Spinal cord (tissue), 10 donors: ENCODE measurements around the gene THSD4. TPM values are rescaled to one million over a fixed set of nuclear protein-coding genes. Genes with fewer than 3 reads are reported as not detected.
A peak's percentile ranks its signal among the peaks of the same experiment; 100 is the strongest.

Experiments used
- DNase-seq, 6 donors: peaks; one replicate each; pipeline versions ENCODE4 v3.0.0 to v3.0.0-alpha.2; 2013 to 2015; ENCODE audit warnings: low spot score in 6 of 6, low read depth in 4 of 6
- H3K27ac ChIP-seq: one replicate; pipeline ENCODE4 v1.5.1; 2013; ENCODE audit warnings: low read depth, low read length, control low read depth
- H3K27me3 ChIP-seq: one replicate; pipeline ENCODE4 v1.6.1; 2013; ENCODE audit warnings: low read length; ENCODE audit not compliant: control insufficient read depth, insufficient read depth
- H3K36me3 ChIP-seq: one replicate; pipeline ENCODE4 v1.6.1; 2013; ENCODE audit warnings: low read length; ENCODE audit not compliant: control insufficient read depth, insufficient read depth
- H3K4me1 ChIP-seq: one replicate; pipeline ENCODE4 v1.6.1; 2013; ENCODE audit warnings: low read length; ENCODE audit not compliant: control insufficient read depth, insufficient read depth
- H3K4me3 ChIP-seq: one replicate; pipeline ENCODE4 v1.5.1; 2013; ENCODE audit warnings: low read depth, low read length, control low read depth
- H3K9me3 ChIP-seq: one replicate; pipeline ENCODE4 v1.6.1; 2013; ENCODE audit warnings: low read length; ENCODE audit not compliant: control insufficient read depth, insufficient read depth
- WGBS: methylation state at CpG from one replicate; pipeline ENCODE4 v1.1.5; 2013; ENCODE audit warnings: missing lambda C conversion rate; ENCODE audit not compliant: insufficient coverage; 5-methylcytosine and 5-hydroxymethylcytosine counted together
- polyA plus RNA-seq, 2 donors: library from polyadenylated mRNA; unstranded; fragments of 120-200 nt; gene quantifications; one replicate each; pipeline ENCODE4 v1.2.1, GENCODE V29; 2013; ENCODE audit not compliant: insufficient read length in 2 of 2
- total RNA-seq, 2 donors: library from RNA; depleted of rRNA in 1 of 2; stranded (reverse); fragments of 120-200 nt in 1 of 2; fragments of >200 nt in 1 of 2; gene quantifications; one replicate each; pipeline versions ENCODE4 v1.2.3 to v1.2.4, GENCODE V29; 2013 to 2014
- donor health status: healthy.

Gene THSD4
- total and polyA plus RNA-seq, 4 donors, result 18.2 to 127 (median 63.2) TPM

DNA sequence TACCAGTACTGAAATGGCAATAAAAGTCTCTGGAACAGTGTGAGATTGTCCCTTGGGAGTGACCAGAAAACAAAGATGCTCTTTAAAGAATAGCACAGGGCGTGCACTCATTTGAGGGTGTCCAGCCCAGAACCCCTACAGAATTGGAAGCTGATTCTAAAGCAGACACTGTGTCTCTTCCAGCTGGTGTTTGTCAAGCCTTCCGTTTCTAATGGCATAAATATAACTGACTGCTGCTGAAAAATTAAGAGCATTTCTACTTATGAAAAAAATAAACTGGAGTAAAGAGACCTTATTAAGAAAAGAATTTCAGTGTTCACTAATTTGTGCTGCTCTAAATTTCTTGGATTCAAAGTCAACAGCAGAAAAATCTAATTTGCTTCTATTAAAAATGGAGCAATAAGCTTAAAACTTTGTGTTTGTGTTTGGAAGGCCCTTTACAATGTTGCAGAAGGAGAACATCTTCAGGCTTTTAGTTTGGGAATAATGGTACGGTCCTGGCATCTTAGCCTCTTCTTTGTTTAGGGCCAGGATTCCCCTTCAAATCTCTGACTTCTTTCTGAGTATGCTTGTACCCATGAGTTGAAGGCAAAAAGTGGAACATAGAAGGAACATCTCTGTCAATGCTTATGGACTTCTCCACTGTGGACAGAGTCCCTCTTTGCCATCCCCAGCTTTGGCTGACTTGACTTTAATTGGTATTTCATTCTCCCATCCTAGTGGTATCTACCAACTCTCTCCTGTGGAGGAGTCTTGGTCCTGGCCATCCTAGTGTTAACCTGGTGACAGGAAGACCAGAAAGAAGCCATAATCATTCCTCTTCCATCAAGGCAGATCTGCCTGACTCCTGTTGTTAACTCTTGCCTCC is 65.9 kb downstream of the THSD4 start:
- WGBS, result 71% methylated on average over 2 of the region's 3 CpGs
- Histone ChIP-seq H3K4me3 (no peak overlapping the region), H3K9me3 (no peaks in the 10 kb centered on the region), H3K36me3 (no peaks in the 10 kb centered on the region), H3K27me3 (no peaks in the 10 kb centered on the region), H3K4me1 (no peaks in the 10 kb centered on the region), H3K27ac (no peak overlapping the region)
- DNase-seq, result no peak

GRCh38 chr15:71182522-71182921 is 67.3 kb downstream of the THSD4 start:
- H3K4me3 ChIP-seq, result no peak overlapping the region
- H3K36me3 ChIP-seq, result no peaks in the 10 kb centered on the region
- H3K27me3 ChIP-seq, result no peaks in the 10 kb centered on the region
- no peak for DNase-seq
- H3K9me3 ChIP-seq, result no peaks in the 10 kb centered on the region
- no peak overlapping the region for H3K27ac ChIP-seq
- no peaks in the 10 kb centered on the region for H3K4me1 ChIP-seq

DNA sequence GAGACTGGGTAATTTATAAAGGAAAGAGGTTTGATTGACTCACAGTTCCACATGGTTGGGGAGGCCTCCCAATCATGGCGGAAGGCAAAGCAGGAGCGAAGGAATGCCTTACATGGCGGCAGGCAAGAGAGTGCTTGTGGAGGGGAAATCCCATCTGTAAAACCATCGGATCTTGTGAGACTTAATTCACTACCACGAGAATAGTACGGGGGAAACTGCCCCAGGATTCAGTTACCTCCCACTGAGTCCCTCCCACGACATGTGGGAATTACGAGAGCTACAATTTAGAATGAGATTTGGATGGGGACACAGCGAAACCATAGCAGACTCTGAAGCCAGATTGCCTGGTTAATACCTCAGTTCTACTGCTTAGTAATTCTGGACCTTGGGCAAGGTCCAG is 67.8 kb downstream of the THSD4 start:
- Histone ChIP-seq H3K27me3 (no peaks in the 10 kb centered on the region), H3K9me3 (no peaks in the 10 kb centered on the region), H3K4me1 (peaks cover under 1% of the 10 kb centered on the region), H3K36me3 (no peaks in the 10 kb centered on the region), H3K4me3 (no peak overlapping the region), H3K27ac (no peak overlapping the region)
- WGBS, result 86% methylated on average over 3 of the region's 9 CpGs
- DNase-seq, result no peak

DNA sequence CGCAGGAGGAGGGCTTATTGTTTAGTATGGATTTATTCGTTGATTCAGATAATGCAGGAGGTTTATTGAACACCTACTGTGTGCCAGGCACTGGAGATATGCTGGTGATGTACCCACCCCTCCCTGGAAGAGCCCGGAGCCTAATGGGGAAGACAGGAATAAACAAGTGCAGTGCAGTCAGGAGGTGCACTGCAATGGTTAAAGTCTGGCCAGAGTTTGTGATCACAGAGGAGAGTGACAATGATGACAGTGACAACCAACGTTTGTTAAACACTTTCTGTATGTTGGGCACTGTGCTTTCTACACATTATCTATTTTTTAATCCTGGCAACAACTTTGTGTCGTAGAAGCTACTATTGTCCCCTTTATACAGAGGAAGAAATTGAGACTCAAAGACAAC is 70.4 kb downstream of the THSD4 start:
- H3K36me3 ChIP-seq, result no peaks in the 10 kb centered on the region
- peaks cover 4% of the 10 kb centered on the region for H3K4me1 ChIP-seq
- H3K4me3 ChIP-seq, result no peak overlapping the region
- WGBS, result 100% methylated on average over 2 of the region's 5 CpGs
- H3K9me3 ChIP-seq, result no peaks in the 10 kb centered on the region
- H3K27me3 ChIP-seq, result no peaks in the 10 kb centered on the region
- no peak overlapping the region for H3K27ac ChIP-seq
- no peak for DNase-seq

GRCh38 chr15:71186267-71186666 is 71.0 kb downstream of the THSD4 start:
- Histone ChIP-seq H3K9me3 (no peaks in the 10 kb centered on the region), H3K27ac (no peak overlapping the region), H3K36me3 (no peaks in the 10 kb centered on the region), H3K4me1 (peaks cover 4% of the 10 kb centered on the region), H3K4me3 (no peak overlapping the region), H3K27me3 (no peaks in the 10 kb centered on the region)
- DNase-seq, result no peak
- 57% methylated on average over 3 of the region's 3 CpGs for WGBS

DNA sequence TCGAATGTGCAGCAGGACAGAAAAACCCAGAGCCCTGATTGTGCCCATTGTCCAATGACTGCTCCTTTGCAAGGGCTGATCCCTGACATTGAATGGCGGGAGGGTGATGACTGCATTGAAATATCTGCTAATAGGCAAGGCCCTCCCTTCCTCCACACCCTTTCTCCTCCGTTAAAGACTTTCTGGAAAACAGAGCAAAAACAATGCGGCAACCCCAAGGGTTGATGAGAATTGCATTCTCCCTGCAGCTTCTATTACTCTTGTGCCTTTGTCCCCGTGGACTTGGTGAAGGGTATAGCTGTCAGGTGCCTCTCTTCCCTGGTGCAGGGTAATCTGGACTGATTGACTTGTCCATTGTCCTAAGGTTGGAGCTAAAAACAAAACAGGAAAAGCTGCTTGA is 71.8 kb downstream of the THSD4 start:
- Histone ChIP-seq H3K9me3 (no peaks in the 10 kb centered on the region), H3K36me3 (no peaks in the 10 kb centered on the region), H3K27ac (no peak overlapping the region), H3K4me3 (no peak overlapping the region), H3K4me1 (peaks cover 4% of the 10 kb centered on the region), H3K27me3 (no peaks in the 10 kb centered on the region)
- peak in 1 of 6 donors; percentile 28 for DNase-seq
- WGBS, result 17% methylated on average over 2 of the region's 5 CpGs

- WGBS, result 50% methylated on average over 1 of the region's 5 CpGs
- Histone ChIP-seq H3K4me3 (no peak overlapping the region), H3K4me1 (peaks cover 4% of the 10 kb centered on the region), H3K27me3 (no peaks in the 10 kb centered on the region), H3K36me3 (no peaks in the 10 kb centered on the region), H3K27ac (no peak overlapping the region), H3K9me3 (no peaks in the 10 kb centered on the region)
- peak in 2 of 6 donors; percentile 40 to 70 for DNase-seq
These were observed 72.3 kb downstream of the THSD4 start for GRCh38 chr15:71187526-71187925.

GRCh38 chr15:71189718-71190117 is 74.4 kb downstream of the THSD4 start:
- peaks cover 4% of the 10 kb centered on the region for H3K4me1 ChIP-seq
- no peak for DNase-seq
- 93% methylated on average over 5 of the region's 6 CpGs for WGBS

GRCh38 chr15:71191296-71191695 is 76.0 kb downstream of the THSD4 start:
- WGBS, result 72% methylated on average over 4 of the region's 4 CpGs

More at GRCh38 chr15:71189718-71190117, 74.4 kb downstream of the THSD4 start:
- H3K4me3 ChIP-seq, result no peak overlapping the region
- H3K9me3 ChIP-seq, result no peaks in the 10 kb centered on the region
- no peaks in the 10 kb centered on the region for H3K36me3 ChIP-seq
- H3K27ac ChIP-seq, result no peak overlapping the region
- H3K27me3 ChIP-seq, result no peaks in the 10 kb centered on the region

GRCh38 chr15:71192816-71193215 is 77.5 kb downstream of the THSD4 start:
- DNase-seq, result peak in 1 of 6 donors; percentile 50
- peaks cover 4% of the 10 kb centered on the region for H3K4me1 ChIP-seq

More at GRCh38 chr15:71191296-71191695, 76.0 kb downstream of the THSD4 start:
- Histone ChIP-seq H3K4me3 (no peak overlapping the region), H3K9me3 (no peaks in the 10 kb centered on the region), H3K36me3 (no peaks in the 10 kb centered on the region), H3K27ac (no peak overlapping the region), H3K27me3 (no peaks in the 10 kb centered on the region), H3K4me1 (peaks cover 4% of the 10 kb centered on the region)
- DNase-seq, result no peak

More at GRCh38 chr15:71192816-71193215, 77.5 kb downstream of the THSD4 start:
- H3K36me3 ChIP-seq, result no peaks in the 10 kb centered on the region
- H3K27ac ChIP-seq, result no peak overlapping the region
- 57% methylated on average over 4 of the region's 7 CpGs for WGBS
- H3K27me3 ChIP-seq, result no peaks in the 10 kb centered on the region
- no peaks in the 10 kb centered on the region for H3K9me3 ChIP-seq
- H3K4me3 ChIP-seq, result no peak overlapping the region
